Stimulated activated effector memory CD8-positive, alpha-beta T cell treated with anti-CD3 and anti-CD28 coated beads, Interleukin-12 subunit alpha, Interleukin-12 subunit beta, amount 100 ng/mL, for 72 hours (primary cell): ENCODE measurements around the gene SLC12A1.

ENCODE experiments used
- ATAC-seq: fragments of 150-1000 bp; cut with Tn5 transposase; 2 replicates; pipeline ENCODE4 v1.10.0; 2021
- DNase-seq, 2 donors: peaks; one replicate each; pipeline ENCODE4 v3.0.0; 2021 to 2022; ENCODE audit warnings: low spot score in 2 of 2
- H3K27ac Mint-ChIP-seq: one replicate; pipeline ENCODE4 v1.8.0; 2022; ENCODE audit warnings: mild to moderate bottlenecking, mixed read lengths
- H3K36me3 Mint-ChIP-seq: one replicate; pipeline ENCODE4 v1.8.0; 2022; ENCODE audit warnings: mild to moderate bottlenecking, mixed read lengths
- H3K4me1 Mint-ChIP-seq: one replicate; pipeline ENCODE4 v1.8.0; 2022; ENCODE audit warnings: mixed read lengths
- H3K4me3 Mint-ChIP-seq: one replicate; pipeline ENCODE4 v1.8.0; 2022; ENCODE audit warnings: mild to moderate bottlenecking, mixed read lengths
- H3K9me3 Mint-ChIP-seq: one replicate; pipeline ENCODE4 v1.8.0; 2022; ENCODE audit warnings: mixed read lengths

SLC12A1 gene

DNA sequence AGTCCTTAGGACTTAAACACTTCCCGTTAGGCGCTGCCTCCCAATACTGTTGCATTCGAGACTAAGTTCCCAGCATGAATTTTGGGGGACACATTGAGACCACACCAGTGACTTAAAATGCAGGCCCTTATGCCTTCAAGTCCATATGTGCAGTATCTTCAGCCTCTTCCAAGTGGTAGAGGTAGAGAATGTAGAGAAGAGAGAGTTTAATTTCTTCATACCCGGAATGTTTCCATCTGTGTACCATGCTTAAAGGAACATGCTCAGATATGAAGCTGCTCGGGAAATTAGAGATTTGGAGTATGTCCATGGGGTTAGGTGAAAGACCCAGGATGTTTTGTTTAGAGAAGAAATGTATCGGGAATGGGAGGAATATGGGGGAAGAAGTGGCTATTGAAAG lies 137.8 kb downstream of the SLC12A1 start:
- ATAC-seq = no peak
- Mint-ChIP-seq H3K4me1 (no peaks in the 10 kb centered on the region), H3K4me3 (no peak overlapping the region), H3K36me3 (peaks cover 63% of the 10 kb centered on the region), H3K27ac (no peak overlapping the region), H3K9me3 (no peaks in the 10 kb centered on the region)
- no peak for DNase-seq

DNA sequence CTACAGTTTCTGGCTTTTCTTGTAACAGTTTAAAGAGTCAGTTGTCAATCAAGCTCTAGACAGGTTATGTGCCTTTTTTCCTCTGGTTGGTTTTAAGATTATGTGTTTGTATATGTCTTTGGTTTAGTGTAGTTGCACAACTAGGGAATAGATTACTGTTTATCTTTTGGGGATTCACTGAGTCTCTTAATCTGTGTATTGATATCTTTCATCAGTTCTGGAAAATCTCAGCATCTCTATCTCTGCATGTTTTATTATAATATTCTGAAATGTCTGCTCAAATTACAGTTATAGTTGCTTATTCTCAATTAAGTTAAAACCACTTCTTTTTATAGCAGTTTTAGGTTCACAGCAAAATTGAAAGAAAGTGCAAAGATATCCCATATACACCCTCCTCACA lies 139.4 kb downstream of the SLC12A1 start:
- Mint-ChIP-seq H3K27ac (no peak overlapping the region), H3K9me3 (no peaks in the 10 kb centered on the region), H3K4me1 (no peaks in the 10 kb centered on the region), H3K36me3 (peaks cover 47% of the 10 kb centered on the region), H3K4me3 (no peak overlapping the region)
- no peak for DNase-seq
- no peak for ATAC-seq

DNA sequence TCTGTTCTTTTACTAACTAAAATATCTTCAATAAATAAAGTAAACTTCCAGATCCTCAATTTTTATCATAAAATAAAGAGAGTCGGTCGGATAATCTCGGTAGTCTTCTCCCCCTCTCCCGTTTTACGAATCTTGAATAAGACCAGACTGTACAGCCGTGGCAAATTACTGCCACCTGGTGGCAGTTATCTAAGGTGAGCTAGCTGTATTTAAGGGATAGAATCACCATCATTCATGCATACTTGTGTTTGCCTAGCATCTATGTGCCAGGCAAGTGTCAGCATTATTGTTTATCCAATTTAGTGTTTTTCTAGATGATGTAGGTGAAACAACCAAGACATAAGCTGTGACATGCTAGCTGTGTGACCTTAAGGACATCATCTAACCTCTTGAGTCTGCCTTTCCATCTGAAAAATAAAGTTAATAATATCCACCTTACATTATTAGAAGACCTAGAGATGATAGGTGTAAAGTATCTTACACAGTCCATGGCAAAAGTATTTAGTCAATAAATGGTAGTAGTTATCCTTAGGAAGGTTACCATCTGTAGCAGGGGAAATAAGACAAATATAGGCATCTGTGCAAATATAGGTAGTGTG lies 146.5 kb downstream of the SLC12A1 start:
- no peaks in the 10 kb centered on the region for H3K4me1 Mint-ChIP-seq
- no peak overlapping the region for H3K4me3 Mint-ChIP-seq
- ATAC-seq = peak; percentile 85
- peak in 1 of 2 donors; percentile 18 for DNase-seq
- H3K27ac Mint-ChIP-seq = no peak overlapping the region
- H3K9me3 Mint-ChIP-seq = no peaks in the 10 kb centered on the region
- no peaks in the 10 kb centered on the region for H3K36me3 Mint-ChIP-seq
